PC-3 (cell line): ENCODE data around the gene RABGAP1L.

ENCODE experiments used
- CTCF ChIP-seq: fragments of 300-600 bp; sonication (generic); conservative IDR thresholded peaks from 2 replicates; pipeline ENCODE4 v1.5.1; 2017; ENCODE audit warnings: antibody characterized with exemption, low read depth, mild to moderate bottlenecking, low read length
- EZH2 ChIP-seq: fragments of 300-600 bp; sonication (generic); IDR thresholded peaks from one replicate; pipeline ENCODE4 v1.6.1; 2017; ENCODE audit warnings: antibody characterized with exemption, mild to moderate bottlenecking, low read length; ENCODE audit not compliant: unreplicated experiment
- EZH2phosphoT487 ChIP-seq: fragments of 300-600 bp; sonication (generic); IDR thresholded peaks from 2 replicates; pipeline ENCODE4 v1.6.1; 2018; ENCODE audit warnings: mild to moderate bottlenecking, antibody characterized with exemption, low read length, borderline replicate concordance

- TF ChIP-seq CTCF (no peak), EZH2 (no peak), EZH2phosphoT487 (no peak)
Observed at GRCh38 chr1:174136714-174137113, 22.6 kb upstream of the RABGAP1L start.
